Eye (tissue), 1 donor: ENCODE data around the gene CPEB1.
"Not testable (repeated sequence)": the region's sequence is repeated elsewhere in the genome, so short reads cannot be mapped to it uniquely, and the experiment has no call there.

Experiments used
- DNase-seq: peaks from one replicate; pipeline ENCODE4 v3.0.0-alpha.2; 2015

The CPEB1 gene

GRCh38 chr15:82648257-82649103 lies 1.3 kb upstream of the CPEB1 start:
- peak; percentile 59 for DNase-seq

GRCh38 chr15:82647835-82648256 lies 683 bp upstream of the CPEB1 start:
- no peak for DNase-seq

- peak; percentile 82 for DNase-seq
Observed at GRCh38 chr15:82646250-82647044, 716 bp downstream of the CPEB1 start.

- DNase-seq: not testable (repeated sequence)
Observed at GRCh38 chr15:82644967-82645852, 2.0 kb downstream of the CPEB1 start.

- peak; percentile 39 for DNase-seq
Observed at GRCh38 chr15:82643992-82644391, 3.2 kb downstream of the CPEB1 start.

GRCh38 chr15:82642656-82643055 lies 4.5 kb downstream of the CPEB1 start:
- no peak for DNase-seq

GRCh38 chr15:82641129-82641798 lies 5.9 kb downstream of the CPEB1 start:
- DNase-seq: no peak

GRCh38 chr15:82640672-82641071 lies 6.5 kb downstream of the CPEB1 start:
- no peak for DNase-seq

GRCh38 chr15:82635798-82636197 lies 11.4 kb downstream of the CPEB1 start:
- DNase-seq: no peak

GRCh38 chr15:82630033-82630432 lies 17.1 kb downstream of the CPEB1 start:
- no peak for DNase-seq

- DNase-seq: no peak
Observed at GRCh38 chr15:82625136-82625535, 22.0 kb downstream of the CPEB1 start.

- no peak for DNase-seq
Observed at GRCh38 chr15:82624438-82624837, 22.7 kb downstream of the CPEB1 start.

- DNase-seq: no peak
Observed at GRCh38 chr15:82624008-82624407, 23.2 kb downstream of the CPEB1 start.

GRCh38 chr15:82621970-82622369 lies 25.2 kb downstream of the CPEB1 start:
- no peak for DNase-seq

GRCh38 chr15:82613747-82614146 lies 33.4 kb downstream of the CPEB1 start:
- no peak for DNase-seq

- DNase-seq: no peak
Observed at GRCh38 chr15:82611348-82611747, 35.8 kb downstream of the CPEB1 start.

- no peak for DNase-seq
Observed at GRCh38 chr15:82602195-82602594, 45.0 kb downstream of the CPEB1 start.

- no peak for DNase-seq
Observed at GRCh38 chr15:82599862-82600261, 47.3 kb downstream of the CPEB1 start.

GRCh38 chr15:82597815-82598214 lies 49.3 kb downstream of the CPEB1 start:
- no peak for DNase-seq

GRCh38 chr15:82595766-82596165 lies 51.4 kb downstream of the CPEB1 start:
- peak; percentile 62 for DNase-seq

- peak; percentile 5 for DNase-seq
Observed at GRCh38 chr15:82595203-82595602, 52.0 kb downstream of the CPEB1 start.

GRCh38 chr15:82587805-82588204 lies 59.4 kb downstream of the CPEB1 start:
- no peak for DNase-seq
